D721Med (cell line): Measurements from ENCODE around the gene SFMBT2.
"Not testable (repeated sequence)": the region's sequence is repeated elsewhere in the genome, so short reads cannot be mapped to it uniquely, and the experiment has no call there.

ENCODE experiments used
- DNase-seq: peaks from one replicate; pipeline ENCODE4 v3.0.0; 2011; ENCODE audit warnings: low spot score; ENCODE audit not compliant: insufficient read length
- FAIRE-seq: peaks from 2 replicates; lab custom pipeline; 2011; peaks lifted over from hg19 to GRCh38; lab: Jason Lieb, UNC
- TF ChIP-seq, protein P1 (sequence below): IDR thresholded peaks from 2 replicates; pipeline ENCODE4 v1.5.1; 2012; ENCODE audit warnings: mild to moderate bottlenecking, control low read depth; ENCODE audit not compliant: insufficient read depth; ENCODE audit errors: missing control alignments

SFMBT2 gene

DNA sequence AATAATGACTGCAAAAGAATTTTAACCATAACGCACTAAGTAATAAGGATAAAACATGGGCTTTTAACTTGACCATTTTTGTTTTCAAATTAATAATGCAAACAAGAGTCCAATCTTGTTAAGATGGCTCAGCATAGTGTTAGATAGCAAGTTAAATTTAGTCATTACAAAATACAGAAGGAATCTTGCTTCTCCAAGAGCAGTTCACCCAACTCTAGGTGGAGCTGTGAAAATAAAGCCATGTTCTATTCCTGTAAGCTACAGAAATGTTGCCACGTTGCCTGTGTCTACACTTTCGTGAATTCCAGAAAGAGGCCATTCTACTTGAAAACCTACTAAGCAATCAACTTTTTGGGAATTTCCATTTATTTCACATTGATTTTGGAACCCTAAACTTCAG is 191.9 kb downstream of the SFMBT2 start:
- TF ChIP-seq, protein P1, sequence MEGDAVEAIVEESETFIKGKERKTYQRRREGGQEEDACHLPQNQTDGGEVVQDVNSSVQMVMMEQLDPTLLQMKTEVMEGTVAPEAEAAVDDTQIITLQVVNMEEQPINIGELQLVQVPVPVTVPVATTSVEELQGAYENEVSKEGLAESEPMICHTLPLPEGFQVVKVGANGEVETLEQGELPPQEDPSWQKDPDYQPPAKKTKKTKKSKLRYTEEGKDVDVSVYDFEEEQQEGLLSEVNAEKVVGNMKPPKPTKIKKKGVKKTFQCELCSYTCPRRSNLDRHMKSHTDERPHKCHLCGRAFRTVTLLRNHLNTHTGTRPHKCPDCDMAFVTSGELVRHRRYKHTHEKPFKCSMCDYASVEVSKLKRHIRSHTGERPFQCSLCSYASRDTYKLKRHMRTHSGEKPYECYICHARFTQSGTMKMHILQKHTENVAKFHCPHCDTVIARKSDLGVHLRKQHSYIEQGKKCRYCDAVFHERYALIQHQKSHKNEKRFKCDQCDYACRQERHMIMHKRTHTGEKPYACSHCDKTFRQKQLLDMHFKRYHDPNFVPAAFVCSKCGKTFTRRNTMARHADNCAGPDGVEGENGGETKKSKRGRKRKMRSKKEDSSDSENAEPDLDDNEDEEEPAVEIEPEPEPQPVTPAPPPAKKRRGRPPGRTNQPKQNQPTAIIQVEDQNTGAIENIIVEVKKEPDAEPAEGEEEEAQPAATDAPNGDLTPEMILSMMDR: no peak
- FAIRE-seq (no peak), DNase-seq (no peak)

DNA sequence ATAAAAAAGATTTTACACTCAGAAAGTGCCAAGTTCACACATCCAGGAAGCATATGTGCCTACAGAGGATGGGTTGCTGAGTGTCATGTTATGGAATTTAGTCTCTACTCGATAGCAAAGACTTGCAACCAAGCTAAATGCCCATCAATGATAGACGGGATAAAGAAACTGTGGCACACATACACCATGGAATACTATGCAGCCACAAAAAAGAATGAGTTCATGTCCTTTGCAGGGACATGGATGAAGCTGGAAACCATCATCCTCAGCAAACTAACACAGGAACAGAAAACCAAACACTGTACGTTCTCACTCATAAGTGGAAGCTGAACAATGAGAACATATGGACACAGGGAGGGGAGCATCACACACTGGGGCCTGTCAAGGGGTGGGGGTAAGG is 198.1 kb downstream of the SFMBT2 start:
- not testable (repeated sequence) for DNase-seq, FAIRE-seq

DNA sequence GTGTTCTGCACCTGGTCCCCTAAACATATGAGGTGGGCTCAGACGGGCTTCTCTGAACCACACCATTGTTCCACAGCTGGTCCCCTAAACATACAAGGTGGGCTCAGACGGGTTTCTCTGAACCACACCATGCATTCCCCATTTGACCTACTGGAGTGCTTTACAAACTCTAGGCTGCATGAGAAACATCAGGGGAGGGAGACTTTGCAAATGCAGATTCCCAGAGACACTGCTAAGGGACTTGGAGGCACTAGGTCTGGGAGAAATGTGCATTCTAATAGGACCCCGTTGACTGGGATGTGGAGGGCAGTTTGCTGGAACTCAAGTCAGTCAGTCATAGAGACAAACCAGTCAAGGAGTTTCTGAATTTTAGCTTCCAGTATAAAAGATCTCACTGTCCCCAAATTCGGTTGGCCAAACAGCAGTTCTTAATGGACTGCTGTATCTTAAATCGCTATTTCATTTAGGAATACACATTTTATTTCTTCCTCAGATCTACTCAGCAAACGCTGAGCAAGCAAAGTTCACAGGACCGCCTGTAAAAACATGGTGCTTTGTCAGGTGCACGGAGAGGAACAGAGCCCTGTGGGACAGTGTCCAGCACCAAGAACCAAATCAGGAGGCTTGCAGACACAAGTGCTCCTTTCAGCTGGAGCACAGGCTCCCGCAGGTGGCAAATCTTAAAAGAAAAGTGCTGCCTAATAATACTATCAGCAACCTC is 198.8 kb downstream of the SFMBT2 start:
- DNase-seq (no peak), FAIRE-seq (no peak)
- TF ChIP-seq, protein P1: no peak

DNA sequence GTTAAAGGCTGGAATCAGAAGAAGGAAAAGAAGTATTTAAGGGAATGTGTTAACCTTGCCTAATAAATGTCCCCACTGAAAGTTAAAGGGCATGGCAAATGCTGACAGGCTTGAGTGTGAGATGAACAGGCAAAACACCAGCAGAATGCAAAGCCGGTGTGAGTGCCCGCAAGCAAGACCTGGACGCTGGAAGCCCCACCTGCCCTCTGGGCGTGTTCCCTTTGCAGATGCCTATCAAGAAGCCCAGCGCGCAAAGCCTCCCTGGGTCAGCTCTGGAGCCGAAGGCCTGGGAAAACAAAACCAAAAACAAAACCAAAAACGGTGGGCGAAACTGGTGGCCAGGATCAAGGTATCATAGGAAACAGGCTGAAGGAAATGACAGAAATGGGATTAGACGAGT is 200.3 kb downstream of the SFMBT2 start:
- FAIRE-seq (no peak), DNase-seq (no peak)
- TF ChIP-seq, protein P1: no peak

DNA sequence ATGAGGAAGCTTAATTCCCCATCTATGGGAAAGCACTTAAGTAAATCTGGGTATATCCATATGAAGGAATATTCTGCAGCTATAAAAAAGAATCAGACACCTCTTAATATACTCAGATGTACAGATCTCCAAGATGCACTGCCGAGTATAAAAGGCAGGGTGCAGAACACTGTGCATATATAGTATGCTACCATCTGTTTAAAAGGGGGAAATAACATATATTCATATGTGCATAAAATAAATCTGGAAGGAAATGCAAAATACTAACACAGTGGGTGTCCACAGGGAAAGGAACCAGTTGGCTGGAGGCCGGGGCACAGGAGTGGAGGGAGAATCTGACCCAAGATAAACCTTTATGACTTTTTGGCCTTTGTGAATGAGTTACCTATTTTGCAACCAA is 201.4 kb downstream of the SFMBT2 start:
- DNase-seq: no peak
- TF ChIP-seq, protein P1: no peak
- FAIRE-seq: no peak

DNA sequence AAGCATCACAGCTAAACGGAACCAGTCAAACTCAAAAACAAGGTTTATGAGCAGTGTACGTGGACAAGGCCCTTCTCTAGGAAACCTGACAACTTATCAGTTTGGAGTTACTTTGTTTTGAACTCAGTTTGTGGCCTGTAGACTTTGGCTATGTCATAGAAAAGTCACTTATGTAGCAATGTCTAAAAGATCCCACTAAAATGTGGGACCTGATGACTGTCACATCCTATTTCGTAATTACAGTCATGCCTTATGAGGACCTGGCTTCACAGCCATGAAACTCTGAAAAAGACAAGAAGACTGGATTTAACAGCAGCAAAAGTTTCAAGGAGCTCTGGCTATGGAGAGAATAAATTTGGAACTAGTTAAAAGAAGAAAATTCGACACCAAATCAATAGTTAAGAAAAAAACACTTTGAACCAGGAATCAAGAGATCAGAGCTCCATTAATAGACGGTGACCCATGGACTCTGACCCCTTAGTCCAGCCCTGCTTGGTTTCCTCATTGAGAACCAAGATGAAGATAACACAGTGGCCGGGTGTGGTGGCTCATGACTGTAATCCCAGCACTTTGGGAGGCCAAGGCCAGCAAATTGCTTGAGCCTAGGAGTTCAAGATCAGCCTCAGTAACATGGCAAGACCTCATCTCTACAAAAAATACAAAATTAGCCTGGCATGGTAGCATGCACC is 204.3 kb downstream of the SFMBT2 start:
- no peak for FAIRE-seq
- TF ChIP-seq, protein P1: no peak
- DNase-seq: no peak

DNA sequence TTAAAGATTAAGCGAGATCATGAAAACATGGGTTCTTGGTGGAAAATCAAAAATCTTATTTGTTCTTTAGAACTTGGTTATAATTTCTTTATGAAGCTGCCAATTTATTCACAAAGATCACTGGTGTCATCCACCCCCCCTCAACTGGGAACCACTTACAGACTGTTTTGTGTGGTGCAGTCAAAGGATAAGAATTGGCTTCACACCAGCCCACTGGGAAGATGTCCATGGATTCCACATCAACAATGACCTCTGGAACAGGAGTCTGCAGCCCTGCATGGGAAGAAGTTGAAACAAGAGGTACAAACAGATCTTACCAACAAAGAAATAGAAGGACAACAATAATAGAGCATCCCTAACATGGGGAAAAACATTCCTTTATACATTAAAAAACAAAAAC is 205.2 kb downstream of the SFMBT2 start:
- TF ChIP-seq, protein P1: no peak
- no peak for FAIRE-seq
- DNase-seq: no peak
